Measurements from ENCODE around the gene THAP6.

DNA sequence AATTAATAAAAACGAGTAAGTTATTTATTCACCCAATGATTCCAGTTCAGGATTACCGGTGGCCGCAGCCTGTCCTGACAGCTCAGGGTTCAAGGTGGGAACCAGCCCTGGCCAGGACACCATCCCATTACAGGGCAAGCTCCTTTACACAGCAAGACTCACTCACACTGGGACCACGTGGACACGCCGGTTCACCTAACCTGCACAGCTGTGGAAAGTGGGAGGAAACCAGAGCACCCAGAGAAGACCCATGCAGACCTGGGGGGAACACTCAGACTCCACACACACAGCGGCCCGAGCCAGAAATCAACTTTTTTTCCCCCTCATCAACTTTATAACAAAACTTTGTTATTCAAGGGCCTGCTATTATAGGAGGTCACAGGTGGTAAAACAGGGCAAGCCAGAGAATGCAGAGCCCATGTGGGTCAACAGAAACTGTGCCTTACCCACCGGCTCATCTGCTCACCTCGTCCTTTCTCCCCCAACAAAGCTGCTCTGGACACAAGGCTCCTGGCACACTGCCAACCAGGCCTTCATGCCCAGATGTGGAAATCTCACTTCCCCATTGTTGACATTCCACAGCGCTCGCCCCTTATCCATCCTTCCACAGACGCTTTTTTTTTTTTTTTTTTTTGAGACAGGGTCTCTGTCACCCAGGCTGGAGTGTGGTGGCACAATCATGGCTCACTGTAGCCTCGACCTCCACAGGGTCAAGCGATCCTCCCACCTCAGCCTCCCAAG, 33.5 kb downstream of the THAP6 start:
- no peak for TF ChIP-seq EZH2 (IDR thresholded peaks at IDR 0.05; ENCODE audit: borderline replicate concordance)
- TF ChIP-seq, protein P1, sequence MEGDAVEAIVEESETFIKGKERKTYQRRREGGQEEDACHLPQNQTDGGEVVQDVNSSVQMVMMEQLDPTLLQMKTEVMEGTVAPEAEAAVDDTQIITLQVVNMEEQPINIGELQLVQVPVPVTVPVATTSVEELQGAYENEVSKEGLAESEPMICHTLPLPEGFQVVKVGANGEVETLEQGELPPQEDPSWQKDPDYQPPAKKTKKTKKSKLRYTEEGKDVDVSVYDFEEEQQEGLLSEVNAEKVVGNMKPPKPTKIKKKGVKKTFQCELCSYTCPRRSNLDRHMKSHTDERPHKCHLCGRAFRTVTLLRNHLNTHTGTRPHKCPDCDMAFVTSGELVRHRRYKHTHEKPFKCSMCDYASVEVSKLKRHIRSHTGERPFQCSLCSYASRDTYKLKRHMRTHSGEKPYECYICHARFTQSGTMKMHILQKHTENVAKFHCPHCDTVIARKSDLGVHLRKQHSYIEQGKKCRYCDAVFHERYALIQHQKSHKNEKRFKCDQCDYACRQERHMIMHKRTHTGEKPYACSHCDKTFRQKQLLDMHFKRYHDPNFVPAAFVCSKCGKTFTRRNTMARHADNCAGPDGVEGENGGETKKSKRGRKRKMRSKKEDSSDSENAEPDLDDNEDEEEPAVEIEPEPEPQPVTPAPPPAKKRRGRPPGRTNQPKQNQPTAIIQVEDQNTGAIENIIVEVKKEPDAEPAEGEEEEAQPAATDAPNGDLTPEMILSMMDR (IDR thresholded peaks at IDR 0.05; ENCODE audit: poor library complexity) = no peak
- TF ChIP-seq EZH2phosphoT487 (IDR thresholded peaks at IDR 0.05; ENCODE audit: low read depth, severe bottlenecking, unreplicated experiment) = no peak

All from hepatocyte (in vitro differentiated cells).